Measurements from ENCODE around the gene FBXO30.

FBXO30 gene

DNA sequence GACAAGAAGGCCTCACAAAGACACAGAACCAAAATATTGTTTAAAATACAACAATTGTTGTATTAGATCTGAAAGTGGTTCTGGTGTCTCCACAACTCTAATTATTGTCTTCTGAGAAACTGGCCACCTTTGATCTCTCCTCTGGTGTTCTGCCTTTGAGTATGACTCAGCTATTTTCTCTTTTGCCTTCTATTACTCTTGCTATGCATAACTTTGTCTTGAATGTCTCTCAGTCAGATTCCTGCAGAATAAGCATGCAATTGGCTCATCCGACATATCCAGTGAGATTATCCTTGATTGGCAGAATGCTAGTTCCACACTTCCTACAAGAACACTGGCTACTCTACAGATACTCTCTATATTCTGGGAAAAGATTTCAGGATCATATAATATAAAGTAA, 65.0 kb downstream of the FBXO30 start:
- no peak for DNase-seq

DNA sequence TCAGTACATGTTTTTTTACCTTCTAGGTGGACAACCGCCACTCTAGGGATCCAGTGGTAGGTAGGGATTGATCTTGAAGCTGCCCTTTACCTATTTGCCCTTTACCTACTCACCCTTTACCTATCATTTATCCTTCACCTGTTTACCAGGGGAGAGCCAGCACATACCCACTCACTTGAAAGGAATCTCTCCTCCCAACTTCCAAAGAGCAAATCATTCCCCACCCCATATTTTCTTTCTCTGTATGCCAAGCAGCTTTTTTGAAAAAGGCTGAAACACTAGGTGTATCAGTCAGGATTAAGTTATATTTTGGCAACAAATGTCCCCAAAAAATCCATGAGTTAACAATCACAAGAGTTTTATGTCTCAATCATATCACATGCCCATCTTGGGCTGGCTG, 68.7 kb downstream of the FBXO30 start:
- no peak for DNase-seq

- no peak for DNase-seq
These were observed 70.0 kb downstream of the FBXO30 start for GRCh38 chr6:145744619-145745018.

Measured in activated CD4-positive, CD25-positive, alpha-beta regulatory T cell treated with anti-CD3 and anti-CD28 coated beads, Interleukin-2, amount 50 U/mL, for 72 hours (primary cell).